ENCODE results near the gene ARHGEF1. TPM values are rescaled to one million over a fixed set of nuclear protein-coding genes. Genes with fewer than 3 reads are reported as not detected.

ARHGEF1 gene
- total and polyA plus RNA-seq, 3 experiments from 2014 or later, result 295 to 350 (median 312) TPM

DNA sequence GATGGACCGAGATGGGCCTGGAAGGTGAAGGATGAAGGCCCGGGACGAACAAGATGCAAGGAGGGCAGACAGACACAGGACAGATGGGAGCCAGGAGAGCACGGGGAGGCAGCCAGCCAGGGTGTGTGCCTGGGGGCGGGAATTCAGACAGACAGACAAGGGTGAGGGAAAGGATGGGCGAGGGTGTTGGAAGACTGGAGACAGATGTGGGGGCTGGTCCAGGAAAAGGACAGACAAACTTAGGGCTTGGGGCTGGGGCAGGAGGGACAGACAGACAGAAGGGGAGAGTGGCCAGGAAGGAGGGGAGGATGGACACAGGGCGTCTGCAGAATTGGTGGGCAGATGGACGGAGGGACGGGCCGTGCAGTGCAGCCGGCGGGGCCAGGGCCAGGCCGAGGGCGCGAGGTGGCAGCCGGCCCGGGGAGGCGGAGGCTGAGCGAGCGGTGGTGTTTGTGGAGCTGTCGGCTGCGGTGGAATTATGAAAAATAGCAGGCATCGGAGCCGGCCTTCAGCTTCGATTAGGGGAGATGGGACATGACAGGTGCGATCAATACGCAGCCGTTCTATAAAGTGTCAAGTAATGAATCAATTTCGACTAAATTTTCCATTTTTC lies 49.8 kb downstream of the ARHGEF1 start:
- POLR2A ChIA-PET, result no interaction called here
- H3K27ac Mint-ChIP-seq, result peak overlapping the region in 5 of 8 donors; percentile 65 to 91 (median 75)
- peaks cover 0 to 5% (median 0%) of the 10 kb centered on the region in 3 donors for H3K36me3 Mint-ChIP-seq
- DNase-seq, result no peak
- no peaks in the 10 kb centered on the region for H3K9me3 Mint-ChIP-seq
- peaks cover 56 to 68% (median 57%) of the 10 kb centered on the region in 3 donors for H3K4me1 Mint-ChIP-seq
- Histone ChIP-seq H3K4me1 (ENCODE audit: insufficient read depth, low read length) (peaks cover 58% of the 10 kb centered on the region), H3K27ac (ENCODE audit: low read depth, low read length) (no peak overlapping the region), H3K4me3 (ENCODE audit: low read length) (no peak overlapping the region), H3K36me3 (ENCODE audit: insufficient read depth, low read length) (no peaks in the 10 kb centered on the region), H3K9me3 (ENCODE audit: low read length) (no peaks in the 10 kb centered on the region), H3K27me3 (ENCODE audit: insufficient read depth, low read length, poor library complexity, severe bottlenecking) (peaks cover 8% of the 10 kb centered on the region)
- peaks cover 7 to 11% of the 10 kb centered on the region in 2 donors for H3K27me3 Mint-ChIP-seq
- CTCF ChIA-PET, result interaction anchor here (3.5 kb wide), 1 partner anchor 59 kb away, joined by 27 read pairs; no protein-coding TSS in a partner anchor
- no peak overlapping the region for H3K4me3 Mint-ChIP-seq

GRCh38 chr19:41933693-41934426 lies 50.9 kb downstream of the ARHGEF1 start:
- POLR2A ChIA-PET, result no interaction called here
- Histone ChIP-seq H3K4me1 (ENCODE audit: insufficient read depth, low read length) (peaks cover 56% of the 10 kb centered on the region), H3K9me3 (ENCODE audit: low read length) (no peaks in the 10 kb centered on the region), H3K4me3 (ENCODE audit: low read length) (no peak overlapping the region), H3K36me3 (ENCODE audit: insufficient read depth, low read length) (no peaks in the 10 kb centered on the region), H3K27ac (ENCODE audit: low read depth, low read length) (no peak overlapping the region), H3K27me3 (ENCODE audit: insufficient read depth, low read length, poor library complexity, severe bottlenecking) (peaks cover 8% of the 10 kb centered on the region)
- Mint-ChIP-seq H3K27me3 (peaks cover 7 to 11% of the 10 kb centered on the region in 2 donors), H3K4me1 (peaks cover 53 to 70% (median 53%) of the 10 kb centered on the region in 3 donors), H3K36me3 (peaks cover 0 to 3% (median 0%) of the 10 kb centered on the region in 3 donors), H3K27ac (peak overlapping the region; percentile 41 to 94 (median 89)), H3K9me3 (no peaks in the 10 kb centered on the region), H3K4me3 (no peak overlapping the region)
- CTCF ChIA-PET, result interaction anchor here (0.6 to 3.5 kb wide), 9 partner anchors 9 to 74 kb away, joined by 3 to 27 read pairs (median 4); partner anchors contain the start of gene RPS19
- no peak for DNase-seq

- DNase-seq, result peak; percentile 60 to 85 (median 71)
- H3K27me3 Mint-ChIP-seq, result peaks cover 7 to 11% of the 10 kb centered on the region in 2 donors
- no peaks in the 10 kb centered on the region for H3K9me3 ChIP-seq (ENCODE audit: low read length)
- no peaks in the 10 kb centered on the region for H3K9me3 Mint-ChIP-seq
- H3K27me3 ChIP-seq (ENCODE audit: insufficient read depth, low read length, poor library complexity, severe bottlenecking), result peaks cover 8% of the 10 kb centered on the region
- H3K36me3 ChIP-seq (ENCODE audit: insufficient read depth, low read length), result no peaks in the 10 kb centered on the region
- POLR2A ChIA-PET, result no interaction called here
- peak overlapping the region in 4 of 7 donors; percentile 4 to 48 (median 15) for H3K4me3 Mint-ChIP-seq
- H3K27ac ChIP-seq (ENCODE audit: low read depth, low read length), result no peak overlapping the region
- CTCF ChIA-PET, result interaction anchor here (1.0 to 3.5 kb wide), 5 partner anchors 11 to 75 kb away, joined by 3 to 27 read pairs (median 5); partner anchors contain the start of gene RPS19
- peak overlapping the region; percentile 41 to 95 (median 88) for H3K27ac Mint-ChIP-seq
- H3K36me3 Mint-ChIP-seq, result no peaks in the 10 kb centered on the region
- H3K4me3 ChIP-seq (ENCODE audit: low read length), result no peak overlapping the region
- H3K4me1 ChIP-seq (ENCODE audit: insufficient read depth, low read length), result peaks cover 48% of the 10 kb centered on the region
- peaks cover 44 to 59% (median 44%) of the 10 kb centered on the region in 3 donors for H3K4me1 Mint-ChIP-seq
These were observed 51.9 kb downstream of the ARHGEF1 start for GRCh38 chr19:41934849-41935374.

- Mint-ChIP-seq H3K9me3 (no peaks in the 10 kb centered on the region), H3K4me3 (peak overlapping the region in 4 of 7 donors; percentile 25 to 63 (median 40)), H3K27ac (peak overlapping the region in 7 of 8 donors; percentile 69 to 95 (median 85)), H3K27me3 (peaks cover 7 to 13% of the 10 kb centered on the region in 2 donors), H3K36me3 (no peaks in the 10 kb centered on the region), H3K4me1 (peaks cover 35 to 54% (median 39%) of the 10 kb centered on the region in 3 donors)
- peaks cover 39% of the 10 kb centered on the region for H3K4me1 ChIP-seq (ENCODE audit: insufficient read depth, low read length)
- H3K9me3 ChIP-seq (ENCODE audit: low read length), result no peaks in the 10 kb centered on the region
- H3K36me3 ChIP-seq (ENCODE audit: insufficient read depth, low read length), result no peaks in the 10 kb centered on the region
- ChIA-PET POLR2A (interaction anchor here (0.6 to 2.3 kb wide), 2 partner anchors 8 to 10 kb away, joined by 5 to 14 read pairs; no protein-coding TSS in a partner anchor), CTCF (interaction anchor here (1.0 to 3.5 kb wide), 5 partner anchors 10 to 76 kb away, joined by 5 to 27 read pairs (median 11); partner anchors contain the start of gene RPS19)
- no peak overlapping the region for H3K4me3 ChIP-seq (ENCODE audit: low read length)
- DNase-seq, result peak in 1 of 5 donors; percentile 49
- no peak overlapping the region for H3K27ac ChIP-seq (ENCODE audit: low read depth, low read length)
- H3K27me3 ChIP-seq (ENCODE audit: insufficient read depth, low read length, poor library complexity, severe bottlenecking), result peaks cover 8% of the 10 kb centered on the region
These were observed 52.9 kb downstream of the ARHGEF1 start for GRCh38 chr19:41935760-41936415.

DNA sequence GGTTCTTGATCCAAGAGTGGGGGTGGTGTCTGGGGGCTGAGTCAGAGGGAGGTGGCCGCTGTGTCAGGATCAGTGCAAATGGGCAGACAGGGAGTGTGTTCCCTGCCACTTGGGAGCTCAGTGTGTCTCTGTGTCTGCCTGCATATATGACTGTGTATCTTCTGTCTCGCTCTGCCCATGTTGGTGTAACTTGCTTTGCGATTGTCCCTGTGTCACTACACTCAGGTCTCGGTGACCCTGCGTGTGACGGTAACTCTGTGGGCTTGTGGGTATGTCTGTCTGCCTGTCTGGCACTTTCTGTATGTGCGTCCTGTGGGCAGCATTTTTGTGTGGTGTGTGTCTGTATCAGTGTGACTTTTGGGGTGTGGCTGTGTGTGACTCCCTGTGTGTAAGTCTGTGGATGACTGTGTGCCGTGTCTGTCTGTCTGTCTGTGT lies 53.4 kb downstream of the ARHGEF1 start:
- peak in 4 of 5 donors; percentile 49 to 88 (median 66) for DNase-seq
- Mint-ChIP-seq H3K4me3 (peak overlapping the region in 4 of 7 donors; percentile 25 to 63 (median 40)), H3K4me1 (peaks cover 38 to 55% (median 38%) of the 10 kb centered on the region in 3 donors), H3K9me3 (peaks cover 0 to 1% (median 0%) of the 10 kb centered on the region in 5 donors), H3K36me3 (no peaks in the 10 kb centered on the region), H3K27ac (peak overlapping the region in 7 of 8 donors; percentile 69 to 95 (median 85)), H3K27me3 (peaks cover 9 to 17% of the 10 kb centered on the region in 2 donors)
- H3K4me1 ChIP-seq (ENCODE audit: insufficient read depth, low read length), result peaks cover 39% of the 10 kb centered on the region
- ChIA-PET POLR2A (interaction anchor here (0.7 to 2.3 kb wide), 3 partner anchors 9 to 64 kb away, joined by 3 to 14 read pairs (median 4); partner anchors contain the start of gene ARHGEF1), CTCF (interaction anchor here (1.6 to 2.2 kb wide), 4 partner anchors 9 to 64 kb away, joined by 6 to 12 read pairs (median 9); no protein-coding TSS in a partner anchor)
- peaks cover 8% of the 10 kb centered on the region for H3K27me3 ChIP-seq (ENCODE audit: insufficient read depth, low read length, poor library complexity, severe bottlenecking)
- no peaks in the 10 kb centered on the region for H3K36me3 ChIP-seq (ENCODE audit: insufficient read depth, low read length)
- no peak overlapping the region for H3K4me3 ChIP-seq (ENCODE audit: low read length)
- no peak overlapping the region for H3K27ac ChIP-seq (ENCODE audit: low read depth, low read length)
- no peaks in the 10 kb centered on the region for H3K9me3 ChIP-seq (ENCODE audit: low read length)

GRCh38 chr19:41936961-41937360 lies 54.0 kb downstream of the ARHGEF1 start:
- Mint-ChIP-seq H3K4me1 (peaks cover 42 to 59% (median 42%) of the 10 kb centered on the region in 3 donors), H3K36me3 (no peaks in the 10 kb centered on the region), H3K9me3 (peaks cover 0 to 2% (median 0%) of the 10 kb centered on the region in 5 donors), H3K27ac (peak overlapping the region in 7 of 8 donors; percentile 69 to 95 (median 85)), H3K27me3 (peaks cover 12 to 18% of the 10 kb centered on the region in 2 donors), H3K4me3 (peak overlapping the region in 2 of 7 donors; percentile 25 to 48)
- Histone ChIP-seq H3K36me3 (ENCODE audit: insufficient read depth, low read length) (no peaks in the 10 kb centered on the region), H3K27me3 (ENCODE audit: insufficient read depth, low read length, poor library complexity, severe bottlenecking) (peaks cover 8% of the 10 kb centered on the region), H3K4me3 (ENCODE audit: low read length) (no peak overlapping the region), H3K27ac (ENCODE audit: low read depth, low read length) (no peak overlapping the region), H3K9me3 (ENCODE audit: low read length) (no peaks in the 10 kb centered on the region), H3K4me1 (ENCODE audit: insufficient read depth, low read length) (peaks cover 39% of the 10 kb centered on the region)
- ChIA-PET CTCF (interaction anchor here (0.8 to 2.2 kb wide), 5 partner anchors 9 to 64 kb away, joined by 4 to 12 read pairs (median 7); no protein-coding TSS in a partner anchor), POLR2A (interaction anchor here (0.7 to 2.3 kb wide), 5 partner anchors 9 to 66 kb away, joined by 3 to 14 read pairs (median 3); partner anchors contain the start of gene ARHGEF1)
- no peak for DNase-seq

Data from CD8-positive, alpha-beta memory T cell (primary cell).